Glomerular visceral epithelial cell (primary cell): ENCODE data around the gene MMP24.
"Not testable (repeated sequence)": the region's sequence is repeated elsewhere in the genome, so short reads cannot be mapped to it uniquely, and the experiment has no call there.

ENCODE experiments used
- DNase-seq: peaks from one replicate; pipeline ENCODE4 v3.0.0-alpha.2; 2016; ENCODE audit errors: extremely low spot score

MMP24 gene

GRCh38 chr20:35226126-35226883 is at the start of gene MMP24:
Gene MMP24 (plus strand): TSS chr20:35226690. CDS start chr20:35226739, 49 bp downstream.
- DNase-seq: no peak

GRCh38 chr20:35179292-35180212 is 46.9 kb upstream of the MMP24 start:
- no peak for DNase-seq

GRCh38 chr20:35180266-35180665 is 46.2 kb upstream of the MMP24 start:
- no peak for DNase-seq

GRCh38 chr20:35181731-35182130 is 44.8 kb upstream of the MMP24 start:
- DNase-seq: no peak

- not testable (repeated sequence) for DNase-seq
These were observed 39.7 kb upstream of the MMP24 start for GRCh38 chr20:35186691-35187289.

GRCh38 chr20:35187584-35188190 is 38.8 kb upstream of the MMP24 start:
- DNase-seq: no peak

GRCh38 chr20:35189223-35189622 is 37.3 kb upstream of the MMP24 start:
- not testable (repeated sequence) for DNase-seq

GRCh38 chr20:35190556-35190955 is 35.9 kb upstream of the MMP24 start:
- no peak for DNase-seq

- DNase-seq: no peak
These were observed 34.9 kb upstream of the MMP24 start for GRCh38 chr20:35191419-35192117.

- DNase-seq: no peak
These were observed 34.2 kb upstream of the MMP24 start for GRCh38 chr20:35192118-35192872.

GRCh38 chr20:35193031-35193791 is 33.3 kb upstream of the MMP24 start:
- not testable (repeated sequence) for DNase-seq

GRCh38 chr20:35196313-35196712 is 30.2 kb upstream of the MMP24 start:
- DNase-seq: no peak

- no peak for DNase-seq
These were observed 26.8 kb upstream of the MMP24 start for GRCh38 chr20:35199740-35200139.

GRCh38 chr20:35200267-35200666 is 26.2 kb upstream of the MMP24 start:
- DNase-seq: peak; percentile 15

- DNase-seq: not testable (repeated sequence)
These were observed 25.0 kb upstream of the MMP24 start for GRCh38 chr20:35201467-35201866.

- DNase-seq: no peak
These were observed 19.7 kb upstream of the MMP24 start for GRCh38 chr20:35206802-35207201.

GRCh38 chr20:35207950-35208611 is 18.4 kb upstream of the MMP24 start:
- peak; percentile 89 for DNase-seq

GRCh38 chr20:35215066-35215956 is 11.2 kb upstream of the MMP24 start:
- peak; percentile 96 for DNase-seq
